H9 (cell line): ENCODE data around the gene ZNF512. TPM values are rescaled to one million over a fixed set of nuclear protein-coding genes. Genes with fewer than 3 reads are reported as not detected.

ENCODE experiments used
- DNase-seq: peaks from one replicate; pipeline ENCODE4 v3.0.0-alpha.2; 2017
- H2AFZ ChIP-seq: one replicate; pipeline ENCODE4 v1.6.1; 2013; ENCODE audit warnings: mild to moderate bottlenecking, low read length, control low read depth, moderate library complexity
- H2AK5ac ChIP-seq: 2 replicates; pipeline ENCODE4 v1.6.1; 2013; ENCODE audit warnings: low read length, control low read depth, mixed read lengths; ENCODE audit not compliant: insufficient read length
- H2BK120ac ChIP-seq: one replicate; pipeline ENCODE4 v1.6.1; 2013; ENCODE audit warnings: low read depth, mild to moderate bottlenecking, low read length, control low read depth, inconsistent platforms; ENCODE audit not compliant: poor library complexity, severe bottlenecking
- H2BK12ac ChIP-seq: 2 replicates; pipeline ENCODE4 v1.6.1; 2013; ENCODE audit warnings: low read length, control low read depth, mixed read lengths, low read depth; ENCODE audit not compliant: insufficient read length
- H2BK15ac ChIP-seq: 2 replicates; pipeline ENCODE4 v1.6.1; 2013; ENCODE audit warnings: low read depth, low read length, control low read depth
- H2BK20ac ChIP-seq: one replicate; pipeline ENCODE4 v1.6.1; 2013; ENCODE audit warnings: low read depth, mild to moderate bottlenecking, low read length, control low read depth, inconsistent platforms; ENCODE audit not compliant: poor library complexity, severe bottlenecking
- H2BK5ac ChIP-seq: 2 replicates; pipeline ENCODE4 v1.6.1; 2013; ENCODE audit warnings: low read length, control low read depth, mixed read lengths; ENCODE audit not compliant: insufficient read length
- H3K14ac ChIP-seq: 2 replicates; pipeline ENCODE4 v1.6.1; 2013; ENCODE audit warnings: low read length, control low read depth; ENCODE audit not compliant: insufficient read depth
- H3K18ac ChIP-seq: 2 replicates; pipeline ENCODE4 v1.6.1; 2013; ENCODE audit warnings: low read depth, mild to moderate bottlenecking, mixed read lengths, low read length, control low read depth; ENCODE audit not compliant: insufficient read length
- H3K23ac ChIP-seq: 2 replicates; pipeline ENCODE4 v1.6.1; 2013; ENCODE audit warnings: low read length, control low read depth, mixed read lengths, low read depth; ENCODE audit not compliant: insufficient read length
- H3K23me2 ChIP-seq: 2 replicates; pipeline ENCODE4 v1.6.1; 2013; ENCODE audit warnings: low read depth, mild to moderate bottlenecking, mixed read lengths, low read length, control low read depth; ENCODE audit not compliant: insufficient read length, poor library complexity, severe bottlenecking
- H3K27ac ChIP-seq: 2 replicates; pipeline ENCODE4 v1.5.1; 2013; ENCODE audit warnings: low read length, control low read depth, mixed read lengths, low read depth; ENCODE audit not compliant: insufficient read length
- H3K27me3 ChIP-seq: 2 replicates; pipeline ENCODE4 v1.6.1; 2013; ENCODE audit warnings: low read length, control low read depth, inconsistent platforms; ENCODE audit not compliant: insufficient read depth
- H3K4ac ChIP-seq: 2 replicates; pipeline ENCODE4 v1.6.1; 2013; ENCODE audit warnings: low read depth, mild to moderate bottlenecking, control low read depth, inconsistent platforms, low read length, moderate library complexity
- H3K4me1 ChIP-seq: 2 replicates; pipeline ENCODE4 v1.6.1; 2013; ENCODE audit warnings: low read length, control low read depth, inconsistent platforms; ENCODE audit not compliant: insufficient read depth
- H3K4me2 ChIP-seq: 2 replicates; pipeline ENCODE4 v1.6.1; 2013; ENCODE audit warnings: low read length, control low read depth, mixed read lengths; ENCODE audit not compliant: insufficient read length, insufficient read depth
- H3K56ac ChIP-seq: 2 replicates; pipeline ENCODE4 v1.6.1; 2013; ENCODE audit warnings: low read depth, mild to moderate bottlenecking, mixed read lengths, low read length, control low read depth; ENCODE audit not compliant: insufficient read length
- H3K79me1 ChIP-seq: 2 replicates; pipeline ENCODE4 v1.6.1; 2013; ENCODE audit warnings: low read depth, mild to moderate bottlenecking, moderate library complexity, low read length, control low read depth, inconsistent platforms; ENCODE audit not compliant: insufficient read depth, poor library complexity, severe bottlenecking
- H3K79me2 ChIP-seq: 2 replicates; pipeline ENCODE4 v1.6.1; 2013; ENCODE audit warnings: low read length, control low read depth, inconsistent platforms; ENCODE audit not compliant: insufficient read depth
- H3K9ac ChIP-seq: 2 replicates; pipeline ENCODE4 v1.6.1; 2013; ENCODE audit warnings: low read length, control low read depth, mixed read lengths; ENCODE audit not compliant: insufficient read length; ENCODE audit errors: extremely low read depth
- H3K9me3 ChIP-seq: one replicate; pipeline ENCODE4 v1.6.1; 2013; ENCODE audit warnings: low read depth, low read length, inconsistent platforms; ENCODE audit not compliant: control insufficient read depth
- H3T11ph ChIP-seq: one replicate; pipeline ENCODE4 v1.6.1; 2013; ENCODE audit warnings: mild to moderate bottlenecking, low read length, control low read depth, inconsistent platforms
- H4K20me1 ChIP-seq: one replicate; pipeline ENCODE4 v1.6.1; 2013; ENCODE audit not compliant: control insufficient read depth, insufficient read length, insufficient read depth
- H4K5ac ChIP-seq: 2 replicates; pipeline ENCODE4 v1.6.1; 2013; ENCODE audit warnings: low read depth, mild to moderate bottlenecking, mixed read lengths, low read length, control low read depth; ENCODE audit not compliant: insufficient read length
- H4K8ac ChIP-seq: replicated peaks from 2 replicates; pipeline ENCODE4 v1.6.1; 2013; ENCODE audit warnings: low read length, control low read depth, mixed read lengths, low read depth; ENCODE audit not compliant: insufficient read length
- H4K91ac ChIP-seq: 2 replicates; pipeline ENCODE4 v1.6.1; 2013; ENCODE audit warnings: low read depth, mild to moderate bottlenecking, moderate library complexity, mixed read lengths, low read length, control low read depth; ENCODE audit not compliant: insufficient read length
- H3K27ac Mint-ChIP-seq, 3 experiments: 2 replicates in 2 of 3; 3 replicates in 1 of 3; pipeline ENCODE4 v1.8.0; 2020 to 2021; ENCODE audit warnings: mixed read lengths in 3 of 3, mild to moderate bottlenecking in 1 of 3, moderate library complexity in 1 of 3
- H3K27me3 Mint-ChIP-seq: 2 replicates; pipeline ENCODE4 v1.8.0; 2021; ENCODE audit warnings: low read depth, mild to moderate bottlenecking, moderate library complexity, mixed read lengths
- H3K36me3 Mint-ChIP-seq, 3 experiments: 2 replicates in 2 of 3; 3 replicates in 1 of 3; pipeline ENCODE4 v1.8.0; 2020 to 2021; ENCODE audit warnings: low read depth in 3 of 3, mixed read lengths in 3 of 3; ENCODE audit not compliant: insufficient read depth in 1 of 3
- H3K4me1 Mint-ChIP-seq, 2 experiments: 2 replicates each; pipeline ENCODE4 v1.8.0; 2020; ENCODE audit warnings: mixed read lengths in 2 of 2
- H3K4me3 Mint-ChIP-seq, 2 experiments: 2 replicates in 1 of 2; 3 replicates in 1 of 2; pipeline ENCODE4 v1.8.0; 2020 to 2021; ENCODE audit warnings: mild to moderate bottlenecking in 2 of 2, mixed read lengths in 2 of 2, moderate library complexity in 1 of 2
- H3K9me3 Mint-ChIP-seq, 2 experiments: 2 replicates in 1 of 2; 3 replicates in 1 of 2; pipeline ENCODE4 v1.8.0; 2020; ENCODE audit warnings: mild to moderate bottlenecking in 2 of 2, mixed read lengths in 2 of 2, moderate library complexity in 1 of 2
- CTCF ChIP-seq: fragments of 200-600 bp; sonication (generic); conservative IDR thresholded peaks from 3 replicates; pipeline ENCODE4 v1.8.0; 2021; ENCODE audit warnings: antibody characterized with exemption, mild to moderate bottlenecking
- WGBS: extraction: QIAGEN DNeasy Blood & Tissue Kit; methylation state at CpG from one replicate; pipeline ENCODE4 v1.1.7; 2013; ENCODE audit warnings: missing lambda C conversion rate, low lambda C conversion rate, mixed read lengths; ENCODE audit not compliant: insufficient read length; ENCODE audit errors: extremely low coverage; 5-methylcytosine and 5-hydroxymethylcytosine counted together
- total RNA-seq: library from RNA; stranded (reverse); gene quantifications from 2 replicates; pipeline ENCODE4 v1.2.1, GENCODE V29; 2021

Gene ZNF512
- total RNA-seq, 1 experiment from 2014 or later = 38.2 TPM

GRCh38 chr2:27559228-27559627, 23.6 kb upstream of the ZNF512 start:
- Mint-ChIP-seq H3K9me3 (peaks cover 7 to 19% of the 10 kb centered on the region in 2 experiments; a peak in 2 of 5 replicates), H3K27me3 (peaks cover 6% of the 10 kb centered on the region), H3K4me3 (no peak overlapping the region), H3K36me3 (no peaks in the 10 kb centered on the region), H3K4me1 (no peaks in the 10 kb centered on the region), H3K27ac (no peak overlapping the region)
- Histone ChIP-seq H3K23ac (no peak overlapping the region), H4K20me1 (no peaks in the 10 kb centered on the region), H3K4me1 (no peaks in the 10 kb centered on the region), H3K27me3 (no peaks in the 10 kb centered on the region), H3K56ac (no peak overlapping the region), H2AFZ (no peak overlapping the region), H4K91ac (no peak overlapping the region), H3K79me1 (no peaks in the 10 kb centered on the region), H2BK15ac (no peak overlapping the region), H3K4me2 (no peak overlapping the region), H2AK5ac (no peak overlapping the region), H3K18ac (no peak overlapping the region), H4K5ac (no peak overlapping the region), H2BK5ac (no peak overlapping the region), H3T11ph (no peak overlapping the region), H3K79me2 (no peaks in the 10 kb centered on the region), H2BK120ac (no peak overlapping the region), H2BK12ac (no peak overlapping the region), H3K27ac (no peak overlapping the region), H3K23me2 (no peaks in the 10 kb centered on the region), H3K9ac (no peak overlapping the region), H3K14ac (no peak overlapping the region), H2BK20ac (no peak overlapping the region), H3K4ac (no peak overlapping the region), H4K8ac (no peak overlapping the region), H3K9me3 (no peaks in the 10 kb centered on the region)
- WGBS = no CpG with 5 or more reads among the region's 2 CpGs
- no peak for DNase-seq
- TF ChIP-seq CTCF = no peak
